Activated T-helper 2 cell treated with anti-CD3 and anti-CD28 coated beads, Interferon-gamma antibody, Interleukin-2, Interleukin-4, amounts not matched to agents 10 μg/mL and 5 μg/mL and 100 μg/mL, durations not matched to agents 14 hours and 24 hours and 36 hours (primary cell): ENCODE results near the gene GPSM1. TPM values are rescaled to one million over a fixed set of nuclear protein-coding genes. Genes with fewer than 3 reads are reported as not detected.
A peak's percentile ranks its signal among the peaks of the same experiment; 100 is the strongest.

Experiments used
- DNase-seq: peaks from one replicate; pipeline ENCODE4 v3.0.0; 2021; ENCODE audit warnings: low spot score
- H3K27ac Mint-ChIP-seq: one replicate; pipeline ENCODE4 v1.8.0; 2021; ENCODE audit warnings: mixed read lengths
- H3K27me3 Mint-ChIP-seq: one replicate; pipeline ENCODE4 v1.8.0; 2021; ENCODE audit warnings: low read depth, mixed read lengths
- H3K36me3 Mint-ChIP-seq: one replicate; pipeline ENCODE4 v1.8.0; 2021; ENCODE audit warnings: low read depth, mixed read lengths
- H3K4me1 Mint-ChIP-seq: one replicate; pipeline ENCODE4 v1.8.0; 2021; ENCODE audit warnings: low read depth, mixed read lengths
- H3K4me3 Mint-ChIP-seq: one replicate; pipeline ENCODE4 v1.8.0; 2021; ENCODE audit warnings: low read depth, mild to moderate bottlenecking, moderate library complexity, mixed read lengths
- H3K9me3 Mint-ChIP-seq: one replicate; pipeline ENCODE4 v1.8.0; 2021; ENCODE audit warnings: mixed read lengths
- intact Hi-C: fragments of 100-400 bp; cut with micrococcal nuclease; formaldehyde crosslinking; loops from one replicate; pipeline ENCODE4 v1.15.1; 2023
- total RNA-seq: library from RNA; stranded (reverse); gene quantifications from 2 replicates; pipeline ENCODE4 v1.2.3, GENCODE V29; 2022

Gene GPSM1
- 24.5 and 25.8 TPM in 2 replicates for total RNA-seq

- Mint-ChIP-seq H3K36me3 (no peaks in the 10 kb centered on the region), H3K27me3 (no peaks in the 10 kb centered on the region), H3K9me3 (no peaks in the 10 kb centered on the region), H3K4me3 (peak within 1 kb of the TSS; percentile 69), H3K27ac (peak within 1 kb of the TSS; percentile 55), H3K4me1 (peaks cover 5% of the 10 kb centered on the region)
- intact Hi-C loops: loop anchor here (10.0 kb wide), 1 partner anchor 77 kb away; the partner anchor contains the start of gene SNAPC4
- DNase-seq: peak; percentile 47
These were observed at the start of gene GPSM1 for GRCh38 chr9:136327304-136327974. GPSM1 (plus strand) TSS chr9:136327539; CDS start chr9:136327696, 157 bp downstream.

- Mint-ChIP-seq H3K4me1 (no peaks in the 10 kb centered on the region), H3K9me3 (no peaks in the 10 kb centered on the region)
These were observed 49.6 kb upstream of the GPSM1 start for GRCh38 chr9:136277746-136278145.

GRCh38 chr9:136278221-136278620, 49.1 kb upstream of the GPSM1 start:
- no peaks in the 10 kb centered on the region for H3K9me3 Mint-ChIP-seq
- no peaks in the 10 kb centered on the region for H3K27me3 Mint-ChIP-seq
- no peak for DNase-seq
- H3K4me3 Mint-ChIP-seq: no peak overlapping the region
- no peaks in the 10 kb centered on the region for H3K4me1 Mint-ChIP-seq
- H3K27ac Mint-ChIP-seq: no peak overlapping the region
- no peaks in the 10 kb centered on the region for H3K36me3 Mint-ChIP-seq
- intact Hi-C loops: no loop called here

More at GRCh38 chr9:136277746-136278145, 49.6 kb upstream of the GPSM1 start:
- intact Hi-C loops: no loop called here
- H3K36me3 Mint-ChIP-seq: no peaks in the 10 kb centered on the region
- no peaks in the 10 kb centered on the region for H3K27me3 Mint-ChIP-seq
- no peak overlapping the region for H3K4me3 Mint-ChIP-seq
- no peak for DNase-seq
- no peak overlapping the region for H3K27ac Mint-ChIP-seq

GRCh38 chr9:136278894-136279293, 48.4 kb upstream of the GPSM1 start:
- H3K4me1 Mint-ChIP-seq: peaks cover 3% of the 10 kb centered on the region
- no peak overlapping the region for H3K4me3 Mint-ChIP-seq
- no peaks in the 10 kb centered on the region for H3K36me3 Mint-ChIP-seq
- no peaks in the 10 kb centered on the region for H3K27me3 Mint-ChIP-seq
- DNase-seq: no peak
- H3K27ac Mint-ChIP-seq: no peak overlapping the region
- intact Hi-C loops: no loop called here
- no peaks in the 10 kb centered on the region for H3K9me3 Mint-ChIP-seq

GRCh38 chr9:136279471-136279870, 47.9 kb upstream of the GPSM1 start:
- H3K4me3 Mint-ChIP-seq: no peak overlapping the region
- H3K27me3 Mint-ChIP-seq: no peaks in the 10 kb centered on the region
- intact Hi-C loops: no loop called here
- H3K4me1 Mint-ChIP-seq: peaks cover 3% of the 10 kb centered on the region
- no peak overlapping the region for H3K27ac Mint-ChIP-seq
- no peaks in the 10 kb centered on the region for H3K36me3 Mint-ChIP-seq
- H3K9me3 Mint-ChIP-seq: no peaks in the 10 kb centered on the region
- DNase-seq: no peak

GRCh38 chr9:136280535-136281315, 46.6 kb upstream of the GPSM1 start:
- H3K27me3 Mint-ChIP-seq: no peaks in the 10 kb centered on the region
- no peak overlapping the region for H3K4me3 Mint-ChIP-seq
- H3K36me3 Mint-ChIP-seq: no peaks in the 10 kb centered on the region
- no peak overlapping the region for H3K27ac Mint-ChIP-seq
- H3K9me3 Mint-ChIP-seq: no peaks in the 10 kb centered on the region
- intact Hi-C loops: no loop called here
- H3K4me1 Mint-ChIP-seq: peaks cover 3% of the 10 kb centered on the region
- no peak for DNase-seq

GRCh38 chr9:136281421-136282271, 45.7 kb upstream of the GPSM1 start:
- Mint-ChIP-seq H3K9me3 (no peaks in the 10 kb centered on the region), H3K27ac (no peak overlapping the region), H3K4me1 (peaks cover 3% of the 10 kb centered on the region), H3K27me3 (no peaks in the 10 kb centered on the region), H3K4me3 (no peak overlapping the region), H3K36me3 (no peaks in the 10 kb centered on the region)
- intact Hi-C loops: no loop called here
- no peak for DNase-seq

- H3K27me3 Mint-ChIP-seq: no peaks in the 10 kb centered on the region
- H3K36me3 Mint-ChIP-seq: no peaks in the 10 kb centered on the region
- no peak overlapping the region for H3K4me3 Mint-ChIP-seq
- intact Hi-C loops: no loop called here
- no peaks in the 10 kb centered on the region for H3K9me3 Mint-ChIP-seq
- H3K4me1 Mint-ChIP-seq: peaks cover 3% of the 10 kb centered on the region
- DNase-seq: no peak
- no peak overlapping the region for H3K27ac Mint-ChIP-seq
These were observed 45.0 kb upstream of the GPSM1 start for GRCh38 chr9:136282272-136282861.

- Mint-ChIP-seq H3K4me1 (peaks cover 3% of the 10 kb centered on the region), H3K27me3 (no peaks in the 10 kb centered on the region), H3K36me3 (no peaks in the 10 kb centered on the region), H3K9me3 (no peaks in the 10 kb centered on the region), H3K27ac (no peak overlapping the region), H3K4me3 (no peak overlapping the region)
- intact Hi-C loops: loop anchor here (1.0 kb wide), 1 partner anchor 113 kb away; no protein-coding TSS in a partner anchor
- DNase-seq: peak; percentile 58
These were observed 43.8 kb upstream of the GPSM1 start for GRCh38 chr9:136283291-136284235.

GRCh38 chr9:136284311-136284710, 43.0 kb upstream of the GPSM1 start:
- Mint-ChIP-seq H3K9me3 (no peaks in the 10 kb centered on the region), H3K27me3 (no peaks in the 10 kb centered on the region), H3K4me3 (no peak overlapping the region), H3K36me3 (no peaks in the 10 kb centered on the region), H3K4me1 (peaks cover 3% of the 10 kb centered on the region), H3K27ac (no peak overlapping the region)
- intact Hi-C loops: no loop called here
- no peak for DNase-seq

- Mint-ChIP-seq H3K36me3 (no peaks in the 10 kb centered on the region), H3K27me3 (no peaks in the 10 kb centered on the region), H3K9me3 (no peaks in the 10 kb centered on the region), H3K4me3 (no peak overlapping the region), H3K27ac (no peak overlapping the region), H3K4me1 (peaks cover 3% of the 10 kb centered on the region)
- no peak for DNase-seq
- intact Hi-C loops: no loop called here
These were observed 42.4 kb upstream of the GPSM1 start for GRCh38 chr9:136284951-136285350.
